Testis (tissue), 2 donors: ENCODE data around the gene RMI2.

ENCODE experiments used
- POLR2A ChIP-seq: fragments of 450-650 bp; IDR thresholded peaks from one replicate; pipeline ENCODE4 v1.6.1; 2017; ENCODE audit warnings: antibody characterized with exemption, mild to moderate bottlenecking, moderate library complexity
- TF ChIP-seq, protein P1 (sequence below), 3 experiments: fragments of 450-650 bp in 2 of 3; fragments of 200-600 bp in 1 of 3; sonication (generic) in 1 of 3; IDR thresholded peaks; one replicate each; pipeline ENCODE4 v1.5.1; 2016 to 2019; ENCODE audit warnings: antibody characterized with exemption in 3 of 3, mild to moderate bottlenecking in 2 of 3, moderate library complexity in 1 of 3

- TF ChIP-seq, protein P1, sequence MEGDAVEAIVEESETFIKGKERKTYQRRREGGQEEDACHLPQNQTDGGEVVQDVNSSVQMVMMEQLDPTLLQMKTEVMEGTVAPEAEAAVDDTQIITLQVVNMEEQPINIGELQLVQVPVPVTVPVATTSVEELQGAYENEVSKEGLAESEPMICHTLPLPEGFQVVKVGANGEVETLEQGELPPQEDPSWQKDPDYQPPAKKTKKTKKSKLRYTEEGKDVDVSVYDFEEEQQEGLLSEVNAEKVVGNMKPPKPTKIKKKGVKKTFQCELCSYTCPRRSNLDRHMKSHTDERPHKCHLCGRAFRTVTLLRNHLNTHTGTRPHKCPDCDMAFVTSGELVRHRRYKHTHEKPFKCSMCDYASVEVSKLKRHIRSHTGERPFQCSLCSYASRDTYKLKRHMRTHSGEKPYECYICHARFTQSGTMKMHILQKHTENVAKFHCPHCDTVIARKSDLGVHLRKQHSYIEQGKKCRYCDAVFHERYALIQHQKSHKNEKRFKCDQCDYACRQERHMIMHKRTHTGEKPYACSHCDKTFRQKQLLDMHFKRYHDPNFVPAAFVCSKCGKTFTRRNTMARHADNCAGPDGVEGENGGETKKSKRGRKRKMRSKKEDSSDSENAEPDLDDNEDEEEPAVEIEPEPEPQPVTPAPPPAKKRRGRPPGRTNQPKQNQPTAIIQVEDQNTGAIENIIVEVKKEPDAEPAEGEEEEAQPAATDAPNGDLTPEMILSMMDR (IDR thresholded peaks at IDR 0.05), result no peak
- TF ChIP-seq POLR2A, result no peak
These were observed 49.3 kb downstream of the RMI2 start for GRCh38 chr16:11394593-11394960.
